ENCODE data around the gene IGFLR1.

DNA sequence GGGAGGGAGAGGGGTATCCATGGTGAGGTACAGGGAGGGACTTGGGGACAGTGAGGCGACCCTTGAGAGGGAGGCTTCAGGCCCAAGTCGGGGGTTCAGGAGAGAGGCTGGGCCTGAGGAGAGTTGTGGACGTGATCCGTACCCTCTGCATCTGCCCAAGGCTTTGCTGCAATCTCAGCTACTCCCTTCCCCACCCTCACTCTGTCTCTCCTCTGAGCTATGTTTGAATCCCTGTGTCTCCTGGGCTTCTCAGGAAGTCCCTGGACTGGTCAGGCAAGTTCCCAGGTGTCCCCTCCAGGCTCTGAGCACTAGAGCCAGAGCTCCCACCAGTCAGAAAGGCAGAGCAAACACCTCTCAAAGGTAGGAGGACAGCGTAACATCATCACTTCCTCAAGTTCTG lies 7.9 kb upstream of the IGFLR1 start:
- TF ChIP-seq, protein P1, sequence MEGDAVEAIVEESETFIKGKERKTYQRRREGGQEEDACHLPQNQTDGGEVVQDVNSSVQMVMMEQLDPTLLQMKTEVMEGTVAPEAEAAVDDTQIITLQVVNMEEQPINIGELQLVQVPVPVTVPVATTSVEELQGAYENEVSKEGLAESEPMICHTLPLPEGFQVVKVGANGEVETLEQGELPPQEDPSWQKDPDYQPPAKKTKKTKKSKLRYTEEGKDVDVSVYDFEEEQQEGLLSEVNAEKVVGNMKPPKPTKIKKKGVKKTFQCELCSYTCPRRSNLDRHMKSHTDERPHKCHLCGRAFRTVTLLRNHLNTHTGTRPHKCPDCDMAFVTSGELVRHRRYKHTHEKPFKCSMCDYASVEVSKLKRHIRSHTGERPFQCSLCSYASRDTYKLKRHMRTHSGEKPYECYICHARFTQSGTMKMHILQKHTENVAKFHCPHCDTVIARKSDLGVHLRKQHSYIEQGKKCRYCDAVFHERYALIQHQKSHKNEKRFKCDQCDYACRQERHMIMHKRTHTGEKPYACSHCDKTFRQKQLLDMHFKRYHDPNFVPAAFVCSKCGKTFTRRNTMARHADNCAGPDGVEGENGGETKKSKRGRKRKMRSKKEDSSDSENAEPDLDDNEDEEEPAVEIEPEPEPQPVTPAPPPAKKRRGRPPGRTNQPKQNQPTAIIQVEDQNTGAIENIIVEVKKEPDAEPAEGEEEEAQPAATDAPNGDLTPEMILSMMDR (IDR thresholded peaks at IDR 0.05; ENCODE audit: extremely low read depth in 1 of 2, insufficient read depth in 1 of 2, low read depth in 1 of 2, low read length in 2 of 2) = no peak
- TF ChIP-seq EZH2 (IDR thresholded peaks at IDR 0.05; ENCODE audit: borderline replicate concordance, low read depth, low read length, severe bottlenecking) (no peak), MYC (IDR thresholded peaks at IDR 0.05; ENCODE audit: low read depth, low read length) (no peak), POLR2A (IDR thresholded peaks at IDR 0.05; ENCODE audit: low read depth, low read length) (no peak), POLR2AphosphoS5 (IDR thresholded peaks at IDR 0.05; ENCODE audit: insufficient read depth, low read depth, low read length) (no peak)
